SK-N-MC (cell line): ENCODE measurements around the gene PRPF6.
A peak's percentile ranks its signal among the peaks of the same experiment; 100 is the strongest.

Experiments used
- DNase-seq: peaks from one replicate; pipeline ENCODE4 v3.0.0-alpha.2; 2011; ENCODE audit warnings: low read depth, low spot score
- H3K27ac ChIP-seq: fragments of 200-600 bp; sonication (generic); 2 replicates; pipeline ENCODE4 v1.5.1; 2016; ENCODE audit warnings: mixed run types
- H3K36me3 ChIP-seq: fragments of 200-600 bp; sonication (generic); 2 replicates; pipeline ENCODE4 v1.6.1; 2017; ENCODE audit warnings: antibody characterized with exemption, low read length, mixed read lengths; ENCODE audit not compliant: insufficient read depth
- H3K4me3 ChIP-seq: fragments of 200-600 bp; sonication (generic); 2 replicates; pipeline ENCODE4 v1.5.1; 2016
- H3K9ac ChIP-seq: fragments of 200-600 bp; sonication (generic); 2 replicates; pipeline ENCODE4 v1.8.0; 2017; ENCODE audit warnings: mixed run types, mixed read lengths; ENCODE audit not compliant: insufficient read length
- H3K9me3 ChIP-seq: fragments of 200-600 bp; sonication (generic); 2 replicates; pipeline ENCODE4 v1.6.1; 2017; ENCODE audit warnings: low read depth, mild to moderate bottlenecking, antibody characterized with exemption, low read length, moderate library complexity, mixed read lengths
- EZH2 ChIP-seq: fragments of 200-600 bp; sonication (generic); IDR thresholded peaks from one replicate; pipeline ENCODE4 v1.6.1; 2017; ENCODE audit warnings: antibody characterized with exemption
- FOXP2 ChIP-seq: optimal IDR thresholded peaks from 2 replicates; pipeline ENCODE3; 2011; ENCODE audit warnings: mild to moderate bottlenecking, moderate library complexity; ENCODE audit not compliant: insufficient read depth; ENCODE audit errors: extremely low read length, control extremely low read depth
- POLR2AphosphoS5 ChIP-seq: IDR thresholded peaks from 2 replicates; pipeline ENCODE4 v1.6.1; 2012; ENCODE audit warnings: mild to moderate bottlenecking, low read depth, low read length, borderline replicate concordance

PRPF6 gene

DNA sequence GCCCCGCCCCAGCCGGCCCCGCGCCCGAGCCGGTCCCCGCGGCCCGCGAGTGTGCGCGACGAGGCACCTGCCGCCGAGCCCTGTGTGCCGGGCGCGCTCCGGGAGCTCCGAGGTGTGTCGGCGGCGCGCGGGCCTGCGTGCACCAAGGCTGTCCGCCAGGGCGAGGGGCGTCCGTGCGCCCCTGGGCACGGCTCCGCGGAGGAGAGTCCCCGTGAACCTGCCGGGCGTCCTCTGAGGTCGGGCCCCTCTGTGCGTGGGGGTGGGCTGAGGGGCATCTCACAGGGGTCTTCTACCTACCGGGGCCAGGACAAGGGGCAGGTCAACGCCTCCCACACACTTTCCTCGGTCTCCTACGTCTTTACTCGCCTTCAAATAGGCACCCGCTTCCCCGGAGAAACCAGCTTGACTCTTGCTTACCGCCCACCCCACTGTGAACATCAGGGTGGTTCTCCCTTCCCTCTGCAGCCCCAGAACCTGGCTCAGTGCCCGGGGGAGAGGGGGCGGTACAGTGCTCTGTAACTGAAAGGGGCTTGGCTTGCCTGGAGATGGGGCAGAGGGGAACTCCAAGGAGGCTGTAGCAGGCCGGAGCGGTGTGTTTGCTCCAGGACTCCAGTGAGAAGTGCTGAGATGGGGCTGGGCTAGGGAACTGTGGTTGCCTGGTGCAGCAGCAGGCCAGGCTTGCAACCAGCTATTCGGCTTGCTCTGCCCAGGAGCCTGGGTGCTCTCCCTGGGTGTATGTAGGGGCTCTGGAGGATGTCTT lies 1.2 kb upstream of the PRPF6 start, which contains the start of gene SAMD10:
Gene SAMD10, minus strand, starts transcription at position 86 of the 760 bp plus-strand sequence. CDS start 175 bp downstream, outside the sequence.
- TF ChIP-seq EZH2 (no peak), POLR2AphosphoS5 (peak; percentile 79), FOXP2 (no peak)

GRCh38 chr20:63980317-63980805 lies 571 bp upstream of the PRPF6 start:
- no peaks in the 10 kb centered on the region for H3K9me3 ChIP-seq
- TF ChIP-seq FOXP2 (no peak), POLR2AphosphoS5 (no peak), EZH2 (no peak)
- H3K36me3 ChIP-seq: peaks cover 19% of the 10 kb centered on the region
- H3K4me3 ChIP-seq: peak overlapping the region; percentile 97
- peak overlapping the region; percentile 67 for H3K9ac ChIP-seq
- peak overlapping the region; percentile 65 for H3K27ac ChIP-seq
- DNase-seq: no peak

More for the DNA sequence above, 1.2 kb upstream of the PRPF6 start, which contains the start of gene SAMD10:
- Histone ChIP-seq H3K4me3 (peak within 1 kb of the TSS; percentile 97), H3K9me3 (no peaks in the 10 kb centered on the region), H3K27ac (peak within 1 kb of the TSS; percentile 65), H3K36me3 (peaks cover 13% of the 10 kb centered on the region), H3K9ac (peak within 1 kb of the TSS; percentile 67)
- DNase-seq: no peak

GRCh38 chr20:63982937-63983336 lies 2.0 kb downstream of the PRPF6 start:
- no peak overlapping the region for H3K4me3 ChIP-seq
- TF ChIP-seq POLR2AphosphoS5 (no peak), EZH2 (no peak), FOXP2 (no peak)
- no peak overlapping the region for H3K27ac ChIP-seq
- no peak overlapping the region for H3K9ac ChIP-seq
- no peaks in the 10 kb centered on the region for H3K9me3 ChIP-seq
- H3K36me3 ChIP-seq: peaks cover 40% of the 10 kb centered on the region
- no peak for DNase-seq

DNA sequence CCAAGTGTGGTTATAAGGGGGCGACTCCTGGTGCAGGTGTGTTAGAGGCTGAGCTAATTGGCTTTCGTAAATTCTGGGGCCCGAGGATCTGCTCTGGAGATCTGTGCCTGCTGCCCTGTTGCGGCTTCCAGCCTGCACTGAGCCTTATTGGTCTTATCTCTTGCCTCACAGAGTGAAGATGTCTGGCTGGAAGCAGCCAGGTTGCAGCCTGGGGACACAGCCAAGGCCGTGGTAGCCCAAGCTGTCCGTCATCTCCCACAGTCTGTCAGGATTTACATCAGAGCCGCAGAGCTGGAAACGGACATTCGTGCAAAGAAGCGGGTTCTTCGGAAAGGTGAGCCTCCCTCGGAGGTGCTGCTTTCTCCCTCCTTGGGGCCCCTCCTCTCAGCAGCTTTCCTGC lies 20.0 kb downstream of the PRPF6 start:
- Histone ChIP-seq H3K4me3 (no peak overlapping the region), H3K9ac (no peak overlapping the region), H3K27ac (no peak overlapping the region), H3K9me3 (no peaks in the 10 kb centered on the region), H3K36me3 (peaks cover 56% of the 10 kb centered on the region)
- no peak for DNase-seq
- no peak for TF ChIP-seq POLR2AphosphoS5
- no peak for TF ChIP-seq FOXP2
- no peak for TF ChIP-seq EZH2

DNA sequence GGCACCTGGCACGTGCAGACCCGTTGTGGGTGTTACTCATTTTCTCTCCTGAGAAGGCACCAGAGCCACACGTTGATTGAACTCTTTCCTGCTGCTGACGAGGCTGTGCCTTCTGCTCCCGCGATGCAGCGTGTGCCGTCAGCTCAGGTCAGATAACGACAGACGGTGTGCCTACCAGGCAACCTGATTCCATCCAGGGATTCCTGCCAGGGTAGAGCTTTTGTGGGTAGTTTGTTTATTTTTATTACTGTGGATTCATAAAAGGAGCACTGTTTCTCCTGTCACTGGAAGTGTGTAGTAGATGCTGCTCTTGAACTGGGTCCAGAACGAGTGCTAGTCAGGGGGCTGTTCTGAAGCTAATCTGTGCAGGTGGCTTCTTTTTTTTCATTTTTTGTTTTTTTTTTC lies 20.7 kb downstream of the PRPF6 start:
- DNase-seq: no peak
- H3K36me3 ChIP-seq: peaks cover 53% of the 10 kb centered on the region
- TF ChIP-seq EZH2 (no peak), FOXP2 (no peak), POLR2AphosphoS5 (no peak)
- no peaks in the 10 kb centered on the region for H3K9me3 ChIP-seq
- no peak overlapping the region for H3K4me3 ChIP-seq
- H3K9ac ChIP-seq: no peak overlapping the region
- H3K27ac ChIP-seq: no peak overlapping the region

GRCh38 chr20:64003960-64004725 lies 23.2 kb downstream of the PRPF6 start:
- Histone ChIP-seq H3K27ac (no peak overlapping the region), H3K9me3 (no peaks in the 10 kb centered on the region), H3K9ac (no peak overlapping the region), H3K36me3 (peaks cover 55% of the 10 kb centered on the region), H3K4me3 (no peak overlapping the region)
- TF ChIP-seq FOXP2 (no peak), POLR2AphosphoS5 (no peak), EZH2 (no peak)
- DNase-seq: no peak

DNA sequence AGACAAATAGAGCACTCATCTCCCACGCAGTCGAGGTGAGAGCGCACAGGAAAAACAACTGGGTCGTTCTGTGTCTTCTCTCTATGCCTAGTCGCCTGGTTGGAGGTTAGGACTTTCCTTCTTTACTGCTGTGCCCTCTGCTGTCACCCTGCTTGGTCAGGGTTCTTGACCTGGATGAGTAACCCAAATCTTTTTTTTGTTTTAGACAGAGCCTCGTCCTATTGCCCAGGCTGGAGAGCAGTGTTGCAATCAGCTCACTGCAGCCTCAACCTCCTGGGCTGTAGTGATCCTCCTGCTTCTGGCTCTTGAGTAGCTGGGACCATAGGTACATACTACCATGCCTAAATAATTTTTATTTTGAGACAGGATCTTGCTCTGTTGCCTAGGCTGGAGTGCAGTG lies 24.5 kb downstream of the PRPF6 start:
- peaks cover 55% of the 10 kb centered on the region for H3K36me3 ChIP-seq
- H3K9me3 ChIP-seq: no peaks in the 10 kb centered on the region
- TF ChIP-seq POLR2AphosphoS5 (no peak), FOXP2 (no peak), EZH2 (no peak)
- H3K9ac ChIP-seq: no peak overlapping the region
- no peak for DNase-seq
- no peak overlapping the region for H3K27ac ChIP-seq
- no peak overlapping the region for H3K4me3 ChIP-seq

GRCh38 chr20:64006490-64006889 lies 25.6 kb downstream of the PRPF6 start:
- TF ChIP-seq POLR2AphosphoS5 (no peak), FOXP2 (no peak), EZH2 (no peak)

More at GRCh38 chr20:64006490-64006889, 25.6 kb downstream of the PRPF6 start:
- no peak overlapping the region for H3K4me3 ChIP-seq
- DNase-seq: no peak
- H3K36me3 ChIP-seq: peaks cover 57% of the 10 kb centered on the region
- no peak overlapping the region for H3K9ac ChIP-seq
- no peaks in the 10 kb centered on the region for H3K9me3 ChIP-seq
- no peak overlapping the region for H3K27ac ChIP-seq
